Sigmoid colon (tissue), 7 donors: ENCODE measurements around the gene TIMM9. TPM values are rescaled to one million over a fixed set of nuclear protein-coding genes. Genes with fewer than 3 reads are reported as not detected.
"Not testable (repeated sequence)": the region's sequence is repeated elsewhere in the genome, so short reads cannot be mapped to it uniquely, and the experiment has no call there.

Experiments used
- DNase-seq: peaks from one replicate; pipeline ENCODE4 v3.0.0-alpha.2; 2019
- H3K27ac ChIP-seq, 4 donors: fragments of 200-600 bp; sonication (generic); one replicate each; pipeline ENCODE4 v1.5.1; 2016 to 2019; ENCODE audit warnings: mild to moderate bottlenecking in 1 of 4
- H3K27me3 ChIP-seq, 3 donors: fragments of 200-600 bp; sonication (generic); one replicate each; pipeline ENCODE4 v1.5.1; 2019; ENCODE audit warnings: mild to moderate bottlenecking in 1 of 3
- H3K36me3 ChIP-seq, 4 donors: fragments of 200-600 bp; sonication (generic); one replicate each; pipeline ENCODE4 v1.5.1; 2016 to 2019
- H3K4me1 ChIP-seq, 4 donors: fragments of 200-600 bp; sonication (generic); one replicate each; pipeline ENCODE4 v1.5.1; 2017 to 2019
- H3K4me3 ChIP-seq, 4 donors: fragments of 200-600 bp; sonication (generic); one replicate each; pipeline ENCODE4 v1.5.1; 2017 to 2019; ENCODE audit warnings: mild to moderate bottlenecking in 2 of 4, moderate library complexity in 1 of 4
- H3K9me3 ChIP-seq, 4 donors: fragments of 200-600 bp in 3 of 4; sonication (generic) in 3 of 4; one replicate each; pipeline versions ENCODE4 v1.5.1 to v1.6.1; 2013 to 2019
- EP300 ChIP-seq, 4 donors: sonication (generic); formaldehyde crosslinking; IDR thresholded peaks; one replicate each; pipeline ENCODE4 v1.6.1; 2017; ENCODE audit warnings: antibody characterized with exemption in 4 of 4
- POLR2A ChIP-seq, 2 donors: fragments of 450-650 bp; IDR thresholded peaks; one replicate each; pipeline ENCODE4 v1.6.1; 2016; ENCODE audit warnings: antibody characterized with exemption in 2 of 2, mild to moderate bottlenecking in 2 of 2, moderate library complexity in 2 of 2
- POLR2AphosphoS5 ChIP-seq, 4 donors: sonication (generic); formaldehyde crosslinking; IDR thresholded peaks; one replicate each; pipeline ENCODE4 v1.6.1; 2017; ENCODE audit warnings: antibody characterized with exemption in 4 of 4
- WGBS, 2 donors: extraction: QIAGEN DNeasy Blood & Tissue Kit; methylation state at CpG; one replicate each; pipeline ENCODE4 v1.1.7; 2013; 5-methylcytosine and 5-hydroxymethylcytosine counted together
- intact Hi-C: fragments of 100-400 bp; cut with DNase I; formaldehyde crosslinking; loops from one replicate; pipeline ENCODE4 v1.15.1; 2023
- polyA plus RNA-seq, 3 donors: library from polyadenylated mRNA; stranded (reverse); fragments of 200-250 nt; gene quantifications; one replicate each; pipeline ENCODE4 v1.2.3, GENCODE V29; 2013
- total RNA-seq, 4 donors: library from RNA; depleted of rRNA; stranded (reverse); fragments of >200 nt; gene quantifications; one replicate each; pipeline ENCODE4 v1.1.0, GENCODE V29; 2016
- TF ChIP-seq, protein P1 (sequence below), 4 experiments: fragments of 450-650 bp in 3 of 4; fragments of 200-600 bp in 1 of 4; IDR thresholded peaks; one replicate each; pipeline ENCODE4 v1.5.1; 2016 to 2019; ENCODE audit warnings: antibody characterized with exemption in 4 of 4, mild to moderate bottlenecking in 3 of 4, moderate library complexity in 2 of 4
- donor health status: healthy with polysubstance abuse.
- donor health status: Bipolar disorder and iron deficiency.
- donor health status: healthy.

The TIMM9 gene
- total and polyA plus RNA-seq, 7 donors = 36.3 to 130 (median 70.3) TPM

DNA sequence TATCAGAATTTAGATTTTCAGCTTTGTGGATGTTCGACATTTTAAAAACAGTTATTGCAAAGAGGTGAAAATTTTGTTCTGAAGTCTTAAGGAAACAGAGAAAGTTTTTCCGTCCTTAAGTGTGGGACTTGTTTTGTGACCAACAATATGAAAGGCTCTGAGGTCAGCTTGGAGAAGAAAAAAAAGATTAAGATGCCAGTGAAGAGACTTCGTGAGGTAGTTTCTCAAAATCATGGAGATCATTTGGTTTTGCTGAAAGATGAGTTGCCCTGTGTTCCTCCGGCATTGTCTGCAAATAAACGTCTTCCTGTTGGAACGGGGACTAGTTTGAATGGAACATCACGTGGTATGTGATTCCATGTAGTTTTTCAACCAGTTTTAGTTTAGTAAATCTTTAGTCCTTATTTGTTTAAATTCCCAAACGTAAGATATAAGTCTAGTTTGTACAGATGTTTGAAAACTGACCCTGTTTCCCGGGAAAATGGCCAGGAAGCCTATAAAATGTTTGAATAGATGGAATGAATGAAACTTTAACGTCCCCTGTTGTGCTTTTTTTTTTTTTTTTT, 870 bp upstream of the TIMM9 start:
- H3K27me3 ChIP-seq = no peaks in the 10 kb centered on the region
- DNase-seq = no peak
- WGBS, 2 donors = 0% methylated on average over 10 of the region's 10 CpGs
- H3K4me3 ChIP-seq = peak overlapping the region; percentile 78 to 88 (median 84)
- peak overlapping the region; percentile 87 to 96 (median 89) for H3K27ac ChIP-seq
- peaks cover 5 to 32% (median 10%) of the 10 kb centered on the region in 4 donors for H3K36me3 ChIP-seq
- intact Hi-C loops = loop anchor here (10.0 kb wide), 1 partner anchor 1057 kb away; the partner anchor contains the start of genes JKAMP and L3HYPDH
- no peaks in the 10 kb centered on the region for H3K9me3 ChIP-seq
- H3K4me1 ChIP-seq = peaks cover 0 to 34% (median 26%) of the 10 kb centered on the region in 4 donors
- TF ChIP-seq POLR2AphosphoS5 (IDR thresholded peaks at IDR 0.05) = no peak
- TF ChIP-seq, protein P1, sequence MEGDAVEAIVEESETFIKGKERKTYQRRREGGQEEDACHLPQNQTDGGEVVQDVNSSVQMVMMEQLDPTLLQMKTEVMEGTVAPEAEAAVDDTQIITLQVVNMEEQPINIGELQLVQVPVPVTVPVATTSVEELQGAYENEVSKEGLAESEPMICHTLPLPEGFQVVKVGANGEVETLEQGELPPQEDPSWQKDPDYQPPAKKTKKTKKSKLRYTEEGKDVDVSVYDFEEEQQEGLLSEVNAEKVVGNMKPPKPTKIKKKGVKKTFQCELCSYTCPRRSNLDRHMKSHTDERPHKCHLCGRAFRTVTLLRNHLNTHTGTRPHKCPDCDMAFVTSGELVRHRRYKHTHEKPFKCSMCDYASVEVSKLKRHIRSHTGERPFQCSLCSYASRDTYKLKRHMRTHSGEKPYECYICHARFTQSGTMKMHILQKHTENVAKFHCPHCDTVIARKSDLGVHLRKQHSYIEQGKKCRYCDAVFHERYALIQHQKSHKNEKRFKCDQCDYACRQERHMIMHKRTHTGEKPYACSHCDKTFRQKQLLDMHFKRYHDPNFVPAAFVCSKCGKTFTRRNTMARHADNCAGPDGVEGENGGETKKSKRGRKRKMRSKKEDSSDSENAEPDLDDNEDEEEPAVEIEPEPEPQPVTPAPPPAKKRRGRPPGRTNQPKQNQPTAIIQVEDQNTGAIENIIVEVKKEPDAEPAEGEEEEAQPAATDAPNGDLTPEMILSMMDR (IDR thresholded peaks at IDR 0.05) = peak in 1 of 4 experiments; percentile 1

DNA sequence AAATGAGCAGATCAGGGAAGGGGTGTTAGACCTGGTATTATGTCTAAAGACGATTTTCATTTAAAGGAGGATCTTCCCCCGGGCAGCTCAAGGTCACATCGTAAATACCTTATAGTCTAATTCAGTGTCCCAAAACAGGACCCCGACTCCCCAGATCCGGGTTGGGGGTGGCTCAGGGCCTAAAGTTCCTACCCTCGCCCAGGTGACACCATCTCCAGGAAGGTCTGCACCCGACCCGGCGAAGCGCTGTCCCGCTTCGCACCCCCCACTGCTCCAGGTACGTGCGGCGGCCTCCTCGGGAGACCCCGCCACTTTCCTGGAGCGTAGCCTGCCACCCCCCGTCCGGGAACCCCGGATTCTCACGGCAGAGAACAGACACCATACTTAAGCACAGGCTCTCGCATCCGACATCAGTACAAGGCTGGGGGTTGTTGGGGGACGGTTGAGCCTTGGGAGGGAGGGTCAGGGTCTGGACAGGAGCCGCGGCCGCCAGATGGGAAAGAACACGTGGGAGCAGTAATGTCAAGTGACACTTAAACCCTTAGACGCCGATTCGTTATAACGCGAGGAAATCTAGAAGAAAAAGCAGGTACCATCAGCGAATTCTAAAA, 556 bp downstream of the TIMM9 start:
- Histone ChIP-seq H3K27me3 (no peaks in the 10 kb centered on the region), H3K4me1 (peaks cover 0 to 34% (median 26%) of the 10 kb centered on the region in 4 donors), H3K4me3 (peak overlapping the region; percentile 78 to 88 (median 84)), H3K27ac (peak overlapping the region; percentile 87 to 96 (median 89)), H3K9me3 (no peaks in the 10 kb centered on the region), H3K36me3 (peaks cover 0 to 32% (median 1%) of the 10 kb centered on the region in 4 donors)
- peak; percentile 80 for DNase-seq
- 0% methylated on average over 35 of the region's 35 CpGs for WGBS, 2 donors
- TF ChIP-seq, protein P1 (IDR thresholded peaks at IDR 0.05) = no peak
- TF ChIP-seq EP300 (IDR thresholded peaks at IDR 0.05) = no peak
- no peak for TF ChIP-seq POLR2AphosphoS5 (IDR thresholded peaks at IDR 0.05)
- TF ChIP-seq POLR2A (IDR thresholded peaks at IDR 0.05) = no peak
- intact Hi-C loops = loop anchor here (2.0 to 10.0 kb wide), 2 partner anchors 128 to 1058 kb away; partner anchors contain the start of genes ARID4A, JKAMP and L3HYPDH

DNA sequence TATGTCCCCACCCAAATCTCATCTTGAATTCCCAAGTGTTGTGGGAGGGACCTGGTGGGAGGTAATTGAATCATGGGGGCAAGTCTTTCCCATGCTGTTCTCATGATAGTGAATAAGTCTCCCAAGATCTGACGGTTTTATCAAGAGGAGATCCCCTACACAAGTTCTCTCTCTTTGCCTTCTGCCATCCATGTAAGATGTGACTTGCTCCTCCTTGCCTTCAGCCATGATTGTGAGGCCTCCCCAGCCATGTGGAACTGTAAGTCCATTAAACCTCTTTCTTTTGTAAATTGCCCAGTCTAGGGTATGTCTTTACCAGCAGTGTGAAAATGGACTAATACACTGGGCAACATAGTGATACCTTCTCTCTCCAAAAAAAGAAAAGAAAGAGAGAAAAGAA, 10.4 kb downstream of the TIMM9 start:
- H3K27me3 ChIP-seq, H3K4me3 ChIP-seq, H3K27ac ChIP-seq, DNase-seq, intact Hi-C loops, H3K9me3 ChIP-seq, H3K4me1 ChIP-seq: not testable (repeated sequence)
- WGBS, 2 donors = 97% methylated on average over 1 of the region's 1 CpG
- H3K36me3 ChIP-seq = peaks cover 0 to 64% (median 10%) of the 10 kb centered on the region in 4 donors

DNA sequence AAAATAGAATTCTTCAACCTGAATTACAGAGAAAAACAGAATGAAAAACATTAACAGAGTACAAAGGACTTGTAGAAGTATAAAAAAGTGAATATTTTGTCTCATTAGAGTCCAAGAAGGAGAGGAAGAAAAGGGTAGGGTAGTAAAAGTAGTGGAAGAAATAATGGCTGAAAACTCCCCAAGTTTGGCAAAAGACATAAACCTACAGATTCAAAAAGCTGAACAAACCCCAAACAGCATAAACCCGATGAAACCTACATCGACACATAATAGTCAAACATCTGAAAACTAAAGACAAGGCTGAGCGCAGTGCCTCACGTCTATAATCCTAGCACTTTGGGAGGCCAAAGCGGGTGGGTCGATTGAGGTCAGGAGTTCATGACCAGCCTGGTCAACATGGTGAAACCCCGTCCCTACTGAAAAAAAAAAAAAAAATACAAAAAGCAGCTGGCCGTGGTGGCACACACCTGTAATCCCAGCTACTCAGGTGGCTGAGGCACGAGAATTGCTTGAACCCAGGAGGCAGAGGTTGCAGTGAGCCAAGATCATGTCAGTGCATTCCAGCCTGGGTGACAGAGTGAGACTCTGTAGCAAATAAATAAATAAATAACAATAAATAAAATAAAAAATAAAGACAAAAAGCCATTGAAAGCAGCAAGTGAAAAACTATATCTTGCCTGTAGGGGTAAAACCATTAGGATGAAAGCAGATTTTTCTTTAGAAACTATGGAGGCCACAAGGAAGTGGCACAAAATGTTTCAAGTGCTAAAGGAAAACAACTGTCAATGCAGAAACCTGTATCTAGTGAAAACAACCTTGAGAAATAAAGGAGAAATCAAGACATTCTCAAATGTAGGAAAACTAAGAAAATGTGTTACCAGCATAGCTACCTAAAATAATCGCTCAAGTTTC, 11.4 kb downstream of the TIMM9 start:
- Histone ChIP-seq H3K36me3 (peaks cover 0 to 64% (median 9%) of the 10 kb centered on the region in 4 donors), H3K27me3 (no peaks in the 10 kb centered on the region), H3K4me3 (no peak overlapping the region), H3K27ac (no peak overlapping the region), H3K9me3 (no peaks in the 10 kb centered on the region), H3K4me1 (no peaks in the 10 kb centered on the region)
- intact Hi-C loops = no loop called here
- TF ChIP-seq EP300 (IDR thresholded peaks at IDR 0.05) (no peak), POLR2A (IDR thresholded peaks at IDR 0.05) (no peak), POLR2AphosphoS5 (IDR thresholded peaks at IDR 0.05) (no peak)
- TF ChIP-seq, protein P1 (IDR thresholded peaks at IDR 0.05) = no peak
- 96 to 97% methylated on average over 10 of the region's 10 CpGs for WGBS, 2 donors
- no peak for DNase-seq

DNA sequence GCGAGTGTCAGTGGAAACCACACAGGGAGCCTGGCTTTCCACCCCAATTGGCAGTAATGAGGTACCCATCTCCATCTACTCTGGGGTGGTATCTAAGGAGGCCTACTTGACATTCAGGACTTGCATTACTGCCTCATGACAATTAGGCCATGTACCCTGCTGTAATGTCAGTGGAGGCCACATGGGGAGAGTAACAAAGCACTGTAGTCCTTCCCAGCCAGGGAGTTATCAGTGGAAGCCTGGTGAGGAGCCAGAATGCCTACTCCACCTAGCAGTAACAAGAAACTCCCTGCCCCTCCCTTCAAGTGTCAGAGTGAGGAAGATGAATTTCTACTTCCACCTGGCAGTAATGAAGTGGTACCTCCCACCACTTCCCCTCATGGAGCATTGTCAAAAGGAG, 12.5 kb downstream of the TIMM9 start:
- H3K27me3 ChIP-seq = no peaks in the 10 kb centered on the region
- no peaks in the 10 kb centered on the region for H3K9me3 ChIP-seq
- TF ChIP-seq, protein P1 (IDR thresholded peaks at IDR 0.05) = no peak
- TF ChIP-seq POLR2A (IDR thresholded peaks at IDR 0.05) (no peak), EP300 (IDR thresholded peaks at IDR 0.05) (no peak), POLR2AphosphoS5 (IDR thresholded peaks at IDR 0.05) (no peak)
- no peak overlapping the region for H3K4me3 ChIP-seq
- peaks cover 5 to 66% (median 17%) of the 10 kb centered on the region in 4 donors for H3K36me3 ChIP-seq
- H3K4me1 ChIP-seq = no peaks in the 10 kb centered on the region
- intact Hi-C loops = no loop called here
- H3K27ac ChIP-seq = no peak overlapping the region
- 98% methylated on average over 1 of the region's 1 CpG for WGBS, 2 donors
- DNase-seq = no peak
